GM10266 (cell line): ENCODE measurements around the gene TIMM8B.

Experiments used
- DNase-seq: peaks from one replicate; pipeline ENCODE4 v3.0.0; 2012; ENCODE audit errors: extremely low spot score
- CTCF ChIP-seq: IDR thresholded peaks from 2 replicates; pipeline ENCODE4 v1.5.1; 2012; ENCODE audit warnings: mild to moderate bottlenecking, low read depth; ENCODE audit not compliant: control insufficient read depth, insufficient read depth; ENCODE audit errors: missing control alignments

Gene TIMM8B

DNA sequence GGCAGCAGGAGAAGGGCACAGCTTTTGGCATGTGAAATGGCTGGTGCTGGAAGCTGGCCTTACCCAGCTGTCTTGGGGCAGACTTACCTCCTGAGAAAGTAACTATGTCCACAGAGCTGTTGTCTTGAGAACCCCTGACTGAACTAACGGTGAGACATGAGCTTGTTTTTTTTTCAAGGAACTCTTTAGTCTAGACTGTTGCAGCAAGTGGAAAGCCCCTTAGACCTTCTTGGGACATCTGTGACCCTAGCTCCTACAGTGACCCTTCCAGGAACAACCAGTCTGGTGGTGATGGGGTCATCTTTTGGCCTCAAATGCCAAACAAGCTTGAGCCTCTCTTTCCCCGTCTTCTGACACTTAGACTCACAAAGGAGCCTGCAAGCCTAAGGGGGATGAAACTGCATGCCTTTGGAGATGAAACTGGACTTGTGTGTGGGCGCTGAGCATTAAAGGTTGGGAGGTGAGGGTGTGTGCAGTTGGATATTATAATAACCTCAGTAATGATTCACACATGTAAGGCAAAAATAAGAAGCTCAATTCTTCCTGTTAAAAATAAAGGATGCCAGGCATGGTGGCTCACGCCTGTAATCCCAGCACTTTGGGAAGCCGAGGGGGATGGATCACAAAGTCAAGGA, 35.5 kb upstream of the TIMM8B start:
- no peak for TF ChIP-seq CTCF
- DNase-seq, result no peak

DNA sequence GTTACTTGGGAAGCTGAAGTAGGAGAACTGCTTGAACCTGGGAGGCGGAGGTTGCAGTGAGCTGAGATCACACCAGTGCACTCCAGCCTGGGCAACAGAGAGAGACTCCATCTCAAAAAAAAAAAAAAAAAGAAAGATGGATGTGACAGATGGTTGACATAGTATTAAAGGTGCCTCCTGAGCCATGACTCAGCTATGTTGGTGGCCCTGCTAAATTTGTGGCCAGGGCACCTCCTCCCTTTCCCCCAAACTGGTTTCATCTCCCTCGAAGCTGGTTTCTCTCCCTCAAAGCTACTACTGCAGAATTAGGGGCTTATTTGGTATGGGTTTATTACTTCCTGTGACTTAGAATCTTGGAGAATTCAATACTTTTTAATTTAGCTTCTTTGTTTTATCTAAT, 31.6 kb upstream of the TIMM8B start:
- no peak for TF ChIP-seq CTCF
- no peak for DNase-seq

GRCh38 chr11:112115386-112115785, 28.8 kb upstream of the TIMM8B start:
- no peak for DNase-seq
- TF ChIP-seq CTCF, result no peak

DNA sequence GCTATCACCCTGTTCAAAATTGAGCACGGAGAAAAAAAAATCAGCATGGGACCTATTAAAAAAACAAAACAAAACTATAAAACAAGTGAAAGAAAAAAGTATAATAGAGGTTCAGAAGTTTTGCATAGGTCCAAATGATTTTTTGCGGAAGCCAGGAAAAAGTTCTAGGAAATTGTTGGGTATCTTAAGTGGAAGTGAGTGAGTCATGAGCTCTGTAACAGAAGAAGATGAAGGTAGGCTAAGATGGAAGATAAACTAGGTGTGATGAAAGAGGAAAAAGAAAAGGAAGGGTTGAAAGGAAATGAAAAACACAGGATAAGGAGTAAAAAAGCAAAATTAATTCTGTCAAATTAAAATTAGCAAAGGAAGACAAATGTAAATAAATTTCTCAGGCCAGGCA, 27.9 kb upstream of the TIMM8B start:
- no peak for TF ChIP-seq CTCF
- no peak for DNase-seq

GRCh38 chr11:112113539-112114457, 27.2 kb upstream of the TIMM8B start:
- peak; percentile 63 for TF ChIP-seq CTCF
- peak; percentile 39 for DNase-seq

DNA sequence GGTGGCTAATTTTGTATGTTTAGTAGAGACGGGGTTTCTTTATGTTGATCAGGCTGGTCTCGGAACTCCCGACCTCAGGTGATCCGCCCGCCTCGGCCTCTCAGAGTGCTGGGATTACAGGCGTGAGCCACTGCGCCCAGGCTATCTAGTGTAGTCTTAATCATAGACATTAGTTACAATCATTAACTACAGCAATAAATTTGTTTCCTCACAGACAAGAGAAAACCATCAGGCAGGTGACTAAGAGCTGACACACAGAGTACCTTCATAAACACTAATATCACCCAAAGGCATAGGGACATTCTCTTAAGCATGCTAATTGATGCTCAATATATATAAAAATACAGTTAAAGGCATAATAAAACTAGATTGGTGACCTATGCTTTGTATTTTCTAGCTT, 19.5 kb upstream of the TIMM8B start:
- no peak for TF ChIP-seq CTCF
- no peak for DNase-seq

- no peak for DNase-seq
- TF ChIP-seq CTCF, result no peak
Observed at GRCh38 chr11:112103446-112103845, 16.9 kb upstream of the TIMM8B start.
